SK-N-SH treated with all-trans-retinoic acid at 6 μM for 48 hours (cell line): Measurements from ENCODE around the gene LCNL1.

Source experiments
- ATAC-seq: fragments of 200-7000 bp; cut with Tn5 transposase; 3 replicates; pipeline ENCODE4 v1.9.1; 2020; ENCODE audit warnings: mild to moderate bottlenecking, moderate library complexity
- ARNTL ChIP-seq: fragments of 450-650 bp; formaldehyde crosslinking; IDR thresholded peaks from 2 replicates; pipeline ENCODE4 v1.5.0; 2020; ENCODE audit warnings: low read depth, mild to moderate bottlenecking, moderate library complexity, borderline replicate concordance
- BACH2 ChIP-seq: fragments of 250-450 bp; sonication (Bioruptor Pico); IDR thresholded peaks from 2 replicates; pipeline ENCODE4 v1.9.0; 2021; ENCODE audit warnings: mild to moderate bottlenecking, borderline replicate concordance
- ESRRG ChIP-seq: fragments of 250-450 bp; sonication (Bioruptor Pico); IDR thresholded peaks from 2 replicates; pipeline ENCODE4 v1.6.1; 2021; ENCODE audit warnings: mild to moderate bottlenecking
- GLIS3 ChIP-seq: fragments of 250-450 bp; sonication (Bioruptor Pico); IDR thresholded peaks from 2 replicates; pipeline ENCODE4 v1.5.0; 2020; ENCODE audit warnings: mild to moderate bottlenecking, moderate library complexity
- ISL1 ChIP-seq: fragments of 250-450 bp; sonication (Bioruptor Pico); IDR thresholded peaks from 2 replicates; pipeline ENCODE4 v2.1.2; 2022; ENCODE audit warnings: mild to moderate bottlenecking, moderate library complexity
- OSR1 ChIP-seq: fragments of 250-450 bp; sonication (Bioruptor Pico); IDR thresholded peaks from 2 replicates; pipeline ENCODE4 v1.8.0; 2022; ENCODE audit warnings: moderate library complexity, mild to moderate bottlenecking, inconsistent platforms
- POU6F1 ChIP-seq: fragments of 250-450 bp; sonication (Bioruptor Pico); IDR thresholded peaks from 2 replicates; pipeline ENCODE4 v1.8.0; 2021; ENCODE audit warnings: low read depth, mild to moderate bottlenecking, moderate library complexity, borderline replicate concordance
- PPARA ChIP-seq: fragments of 250-450 bp; sonication (Bioruptor Pico); IDR thresholded peaks from 2 replicates; pipeline ENCODE4 v1.5.0; 2020; ENCODE audit warnings: mild to moderate bottlenecking, borderline replicate concordance
- RARB ChIP-seq: fragments of 250-450 bp; sonication (Bioruptor Pico); IDR thresholded peaks from 2 replicates; pipeline ENCODE4 v1.8.0; 2021; ENCODE audit warnings: mild to moderate bottlenecking, moderate library complexity
- SNAI2 ChIP-seq: fragments of 250-450 bp; sonication (Bioruptor Pico); IDR thresholded peaks from 2 replicates; pipeline ENCODE4 v1.5.0; 2020; ENCODE audit warnings: mild to moderate bottlenecking, moderate library complexity
- TCF4 ChIP-seq: fragments of 250-450 bp; sonication (Bioruptor Pico); IDR thresholded peaks from 2 replicates; pipeline ENCODE4 v1.8.0; 2021; ENCODE audit warnings: mild to moderate bottlenecking, moderate library complexity, borderline replicate concordance
- ZC3H10 ChIP-seq: fragments of 250-450 bp; sonication (Bioruptor Pico); IDR thresholded peaks from 2 replicates; pipeline ENCODE4 v1.5.1; 2021; ENCODE audit warnings: mild to moderate bottlenecking, moderate library complexity
- ZFP30 ChIP-seq: fragments of 450-650 bp; formaldehyde crosslinking; IDR thresholded peaks from 2 replicates; pipeline ENCODE4 v1.5.0; 2022; ENCODE audit warnings: mild to moderate bottlenecking, moderate library complexity
- ZNF565 ChIP-seq: fragments of 450-650 bp; formaldehyde crosslinking; conservative IDR thresholded peaks from 2 replicates; pipeline ENCODE4 v1.5.0; 2020; ENCODE audit warnings: low read depth, mild to moderate bottlenecking, moderate library complexity
- ZNF70 ChIP-seq: fragments of 450-650 bp; formaldehyde crosslinking; IDR thresholded peaks from 2 replicates; pipeline ENCODE4 v1.5.0; 2020; ENCODE audit warnings: mild to moderate bottlenecking, moderate library complexity
- ZNF8 ChIP-seq: fragments of 450-650 bp; formaldehyde crosslinking; IDR thresholded peaks from 2 replicates; pipeline ENCODE4 v1.5.0; 2020; ENCODE audit warnings: mild to moderate bottlenecking, moderate library complexity
- TF ChIP-seq, protein P1 (sequence below): fragments of 250-450 bp; sonication (Bioruptor Pico); IDR thresholded peaks from 2 replicates; pipeline ENCODE4 v1.8.0; 2020; ENCODE audit warnings: mild to moderate bottlenecking, moderate library complexity, borderline replicate concordance
- TF ChIP-seq, protein P2 (sequence below): fragments of 250-450 bp; sonication (Bioruptor Pico); IDR thresholded peaks from 2 replicates; pipeline ENCODE4 v1.5.0; 2020; ENCODE audit warnings: mild to moderate bottlenecking, moderate library complexity

LCNL1 gene

GRCh38 chr9:136940526-136941230 is 42.1 kb upstream of the LCNL1 start:
- ATAC-seq: no peak
- TF ChIP-seq, protein P1, sequence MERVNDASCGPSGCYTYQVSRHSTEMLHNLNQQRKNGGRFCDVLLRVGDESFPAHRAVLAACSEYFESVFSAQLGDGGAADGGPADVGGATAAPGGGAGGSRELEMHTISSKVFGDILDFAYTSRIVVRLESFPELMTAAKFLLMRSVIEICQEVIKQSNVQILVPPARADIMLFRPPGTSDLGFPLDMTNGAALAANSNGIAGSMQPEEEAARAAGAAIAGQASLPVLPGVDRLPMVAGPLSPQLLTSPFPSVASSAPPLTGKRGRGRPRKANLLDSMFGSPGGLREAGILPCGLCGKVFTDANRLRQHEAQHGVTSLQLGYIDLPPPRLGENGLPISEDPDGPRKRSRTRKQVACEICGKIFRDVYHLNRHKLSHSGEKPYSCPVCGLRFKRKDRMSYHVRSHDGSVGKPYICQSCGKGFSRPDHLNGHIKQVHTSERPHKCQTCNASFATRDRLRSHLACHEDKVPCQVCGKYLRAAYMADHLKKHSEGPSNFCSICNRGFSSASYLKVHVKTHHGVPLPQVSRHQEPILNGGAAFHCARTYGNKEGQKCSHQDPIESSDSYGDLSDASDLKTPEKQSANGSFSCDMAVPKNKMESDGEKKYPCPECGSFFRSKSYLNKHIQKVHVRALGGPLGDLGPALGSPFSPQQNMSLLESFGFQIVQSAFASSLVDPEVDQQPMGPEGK (CRISPR knock-in tag): no peak
- TF ChIP-seq ARNTL (CRISPR knock-in tag): no peak
- TF ChIP-seq ESRRG: no peak
- no peak for TF ChIP-seq SNAI2 (CRISPR knock-in tag)
- no peak for TF ChIP-seq ZNF8
- TF ChIP-seq, protein P2, sequence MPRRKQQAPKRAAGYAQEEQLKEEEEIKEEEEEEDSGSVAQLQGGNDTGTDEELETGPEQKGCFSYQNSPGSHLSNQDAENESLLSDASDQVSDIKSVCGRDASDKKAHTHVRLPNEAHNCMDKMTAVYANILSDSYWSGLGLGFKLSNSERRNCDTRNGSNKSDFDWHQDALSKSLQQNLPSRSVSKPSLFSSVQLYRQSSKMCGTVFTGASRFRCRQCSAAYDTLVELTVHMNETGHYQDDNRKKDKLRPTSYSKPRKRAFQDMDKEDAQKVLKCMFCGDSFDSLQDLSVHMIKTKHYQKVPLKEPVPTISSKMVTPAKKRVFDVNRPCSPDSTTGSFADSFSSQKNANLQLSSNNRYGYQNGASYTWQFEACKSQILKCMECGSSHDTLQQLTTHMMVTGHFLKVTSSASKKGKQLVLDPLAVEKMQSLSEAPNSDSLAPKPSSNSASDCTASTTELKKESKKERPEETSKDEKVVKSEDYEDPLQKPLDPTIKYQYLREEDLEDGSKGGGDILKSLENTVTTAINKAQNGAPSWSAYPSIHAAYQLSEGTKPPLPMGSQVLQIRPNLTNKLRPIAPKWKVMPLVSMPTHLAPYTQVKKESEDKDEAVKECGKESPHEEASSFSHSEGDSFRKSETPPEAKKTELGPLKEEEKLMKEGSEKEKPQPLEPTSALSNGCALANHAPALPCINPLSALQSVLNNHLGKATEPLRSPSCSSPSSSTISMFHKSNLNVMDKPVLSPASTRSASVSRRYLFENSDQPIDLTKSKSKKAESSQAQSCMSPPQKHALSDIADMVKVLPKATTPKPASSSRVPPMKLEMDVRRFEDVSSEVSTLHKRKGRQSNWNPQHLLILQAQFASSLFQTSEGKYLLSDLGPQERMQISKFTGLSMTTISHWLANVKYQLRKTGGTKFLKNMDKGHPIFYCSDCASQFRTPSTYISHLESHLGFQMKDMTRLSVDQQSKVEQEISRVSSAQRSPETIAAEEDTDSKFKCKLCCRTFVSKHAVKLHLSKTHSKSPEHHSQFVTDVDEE: no peak
- no peak for TF ChIP-seq BACH2 (CRISPR knock-in tag)
- no peak for TF ChIP-seq GLIS3 (CRISPR knock-in tag)
- TF ChIP-seq OSR1 (CRISPR knock-in tag): no peak
- TF ChIP-seq ZFP30 (CRISPR knock-in tag): no peak
- no peak for TF ChIP-seq ZNF565 (CRISPR knock-in tag)
- no peak for TF ChIP-seq TCF4 (CRISPR knock-in tag)
- no peak for TF ChIP-seq PPARA (CRISPR knock-in tag)
- TF ChIP-seq ISL1: no peak
- TF ChIP-seq ZC3H10: no peak
- TF ChIP-seq ZNF70: no peak
- TF ChIP-seq POU6F1: no peak

DNA sequence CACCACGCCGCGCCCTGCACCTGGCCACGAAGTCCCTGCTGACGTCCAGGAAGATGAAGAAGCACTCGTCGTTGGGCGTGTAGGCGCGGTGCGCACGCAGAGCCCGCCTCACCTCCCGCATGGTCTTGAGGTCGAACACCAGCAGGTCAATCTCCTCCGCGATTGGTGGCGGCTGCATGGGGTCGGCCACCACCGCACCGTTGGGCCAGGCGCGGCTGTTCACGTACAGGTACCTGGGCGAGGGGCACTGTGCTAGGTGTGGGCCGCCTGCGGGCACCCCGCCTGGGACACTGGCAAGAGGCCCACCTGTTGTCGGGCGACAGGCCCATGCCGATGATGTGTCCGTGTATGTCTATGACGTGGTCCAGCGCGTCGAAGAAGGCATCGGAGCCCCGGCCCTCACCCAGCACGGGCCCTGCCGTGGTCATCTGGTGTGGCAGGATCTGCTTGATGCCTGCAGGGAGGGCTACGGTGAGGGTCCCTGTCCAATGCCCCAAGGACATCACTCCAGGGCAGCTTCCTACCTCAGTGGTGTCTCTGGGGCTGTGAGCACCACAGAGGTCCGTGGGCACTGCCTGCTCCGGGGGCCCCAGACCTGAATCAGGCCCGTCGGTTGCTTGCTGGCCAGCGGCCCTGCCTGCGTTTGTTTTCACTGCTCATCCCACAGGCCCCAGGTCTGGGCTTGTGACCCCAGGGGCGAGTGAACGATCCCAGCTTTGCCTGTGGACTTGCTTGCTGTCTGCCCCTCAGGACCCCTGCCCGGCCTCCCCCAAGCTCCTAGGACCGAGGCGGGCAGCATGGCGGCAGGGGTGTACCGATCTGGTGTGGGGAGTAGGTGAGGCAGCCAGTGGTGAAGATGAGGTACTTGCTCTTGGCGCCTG is 41.3 kb upstream of the LCNL1 start:
- ATAC-seq: no peak
- TF ChIP-seq POU6F1: no peak
- no peak for TF ChIP-seq RARB (CRISPR knock-in tag)
- TF ChIP-seq ZNF70: no peak
- TF ChIP-seq, protein P1 (CRISPR knock-in tag): no peak
- TF ChIP-seq PPARA (CRISPR knock-in tag): no peak
- TF ChIP-seq, all 23 proteins: peak for 0
